RWPE1 (cell line): ENCODE data around the gene IMPA2.

Experiments
- CTCF ChIA-PET: fragments of 350-600 bp; sonication (Branson Sonifier 250); formaldehyde crosslinking; extraction: SDS; loops from one replicate; lab custom pipeline; 2021; lab: Yijun Ruan, JAX
- POLR2A ChIA-PET: fragments of 400-600 bp; formaldehyde crosslinking; extraction: SDS; loops from one replicate; lab custom pipeline; 2020; ENCODE audit warnings: antibody characterized with exemption; ENCODE audit not compliant: low non-redundant PET; lab: Yijun Ruan, JAX
- DNase-seq: peaks from one replicate; pipeline ENCODE4 v3.0.0; 2012; ENCODE audit warnings: low spot score
- H3K27ac ChIP-seq: fragments of 450-650 bp; 2 replicates; pipeline ENCODE4 v1.5.1; 2017
- CTCF ChIP-seq: fragments of 450-650 bp; conservative IDR thresholded peaks from 2 replicates; pipeline ENCODE4 v1.5.1; 2017; ENCODE audit warnings: low read depth, mild to moderate bottlenecking

Gene IMPA2

GRCh38 chr18:11974741-11975325 is 6.5 kb upstream of the IMPA2 start:
- ChIA-PET POLR2A (no interaction called here), CTCF (no interaction called here)
- TF ChIP-seq CTCF: no peak
- no peak overlapping the region for H3K27ac ChIP-seq
- DNase-seq: no peak

GRCh38 chr18:11975723-11976122 is 5.6 kb upstream of the IMPA2 start:
- no peak for DNase-seq
- ChIA-PET POLR2A (no interaction called here), CTCF (interaction anchor here (0.9 kb wide), 1 partner anchor 36 kb away, joined by 4 read pairs; no protein-coding TSS in a partner anchor)
- no peak overlapping the region for H3K27ac ChIP-seq
- no peak for TF ChIP-seq CTCF

- ChIA-PET CTCF (interaction anchor here (0.9 kb wide), 2 partner anchors 19 to 37 kb away, joined by 4 read pairs; no protein-coding TSS in a partner anchor), POLR2A (no interaction called here)
- H3K27ac ChIP-seq: peak overlapping the region; percentile 47
- TF ChIP-seq CTCF: no peak
- no peak for DNase-seq
Measured at GRCh38 chr18:11976315-11977152, 4.8 kb upstream of the IMPA2 start.

- CTCF ChIA-PET: interaction anchor here (0.9 kb wide), 1 partner anchor 18 kb away, joined by 4 read pairs; no protein-coding TSS in a partner anchor
- TF ChIP-seq CTCF: no peak
- POLR2A ChIA-PET: no interaction called here
- peak overlapping the region; percentile 47 for H3K27ac ChIP-seq
- DNase-seq: no peak
Measured at GRCh38 chr18:11977153-11977466, 4.2 kb upstream of the IMPA2 start.

- CTCF ChIA-PET: no interaction called here
- no peak for DNase-seq
- POLR2A ChIA-PET: no interaction called here
- H3K27ac ChIP-seq: no peak overlapping the region
- no peak for TF ChIP-seq CTCF
Measured at GRCh38 chr18:11978956-11979355, 2.4 kb upstream of the IMPA2 start.

- H3K27ac ChIP-seq: peak overlapping the region; percentile 96
- CTCF ChIA-PET: interaction anchor here (0.7 to 1.4 kb wide), 3 partner anchors 15 to 59 kb away, joined by 3 to 4 read pairs (median 4); no protein-coding TSS in a partner anchor
- POLR2A ChIA-PET: interaction anchor here (0.6 to 1.7 kb wide), 5 partner anchors 24 to 319 kb away, joined by 3 to 5 read pairs (median 3); no protein-coding TSS in a partner anchor
- no peak for TF ChIP-seq CTCF
- peak; percentile 27 for DNase-seq
Measured at GRCh38 chr18:11980163-11980493, 1.2 kb upstream of the IMPA2 start.
